ENCODE data around the gene ITPR1. TPM values are rescaled to one million over a fixed set of nuclear protein-coding genes. Genes with fewer than 3 reads are reported as not detected.

Gene ITPR1
- total and polyA plus RNA-seq, 2 experiments from 2014 or later: 17.6 to 28.8 TPM

- no peak for TF ChIP-seq CTCF (IDR thresholded peaks at IDR 0.05; ENCODE audit: low read depth, low read length)
- H3K9me3 ChIP-seq (ENCODE audit: low read depth): no peaks in the 10 kb centered on the region
- DNase-seq (ENCODE audit: low read depth in 1 of 2, low spot score in 1 of 2): no peak
Observed at GRCh38 chr3:4497005-4497692, 4.0 kb downstream of the ITPR1 start.

GRCh38 chr3:4497843-4498324 is 4.7 kb downstream of the ITPR1 start:
- Histone ChIP-seq H3K27me3 (no peaks in the 10 kb centered on the region), H3K4me1 (ENCODE audit: low read depth) (peaks cover 18% of the 10 kb centered on the region)
- no peak for TF ChIP-seq CTCF (IDR thresholded peaks at IDR 0.05; ENCODE audit: low read depth, low read length)

More at GRCh38 chr3:4497005-4497692, 4.0 kb downstream of the ITPR1 start:
- no peaks in the 10 kb centered on the region for H3K27me3 ChIP-seq
- H3K4me3 ChIP-seq: no peak overlapping the region
- H3K27ac ChIP-seq: no peak overlapping the region
- H3K4me1 ChIP-seq (ENCODE audit: low read depth): peaks cover 18% of the 10 kb centered on the region
- no peaks in the 10 kb centered on the region for H3K36me3 ChIP-seq

GRCh38 chr3:4498446-4498845 is 5.3 kb downstream of the ITPR1 start:
- peak overlapping the region; percentile 16 for H3K27ac ChIP-seq
- H3K4me3 ChIP-seq: no peak overlapping the region
- peaks cover 18% of the 10 kb centered on the region for H3K4me1 ChIP-seq (ENCODE audit: low read depth)
- H3K27me3 ChIP-seq: no peaks in the 10 kb centered on the region
- TF ChIP-seq CTCF (IDR thresholded peaks at IDR 0.05; ENCODE audit: low read depth, low read length): no peak
- no peak for DNase-seq (ENCODE audit: low read depth in 1 of 2, low spot score in 1 of 2)
- no peaks in the 10 kb centered on the region for H3K9me3 ChIP-seq (ENCODE audit: low read depth)
- H3K36me3 ChIP-seq: no peaks in the 10 kb centered on the region

More at GRCh38 chr3:4497843-4498324, 4.7 kb downstream of the ITPR1 start:
- H3K9me3 ChIP-seq (ENCODE audit: low read depth): no peaks in the 10 kb centered on the region
- DNase-seq (ENCODE audit: low read depth in 1 of 2, low spot score in 1 of 2): no peak
- H3K27ac ChIP-seq: peak overlapping the region; percentile 16
- H3K36me3 ChIP-seq: no peaks in the 10 kb centered on the region
- H3K4me3 ChIP-seq: no peak overlapping the region

GRCh38 chr3:4501437-4501836 is 8.3 kb downstream of the ITPR1 start:
- no peak overlapping the region for H3K27ac ChIP-seq
- H3K4me3 ChIP-seq: no peak overlapping the region
- no peaks in the 10 kb centered on the region for H3K9me3 ChIP-seq (ENCODE audit: low read depth)
- no peak for TF ChIP-seq CTCF (IDR thresholded peaks at IDR 0.05; ENCODE audit: low read depth, low read length)
- H3K27me3 ChIP-seq: no peaks in the 10 kb centered on the region
- peaks cover 22% of the 10 kb centered on the region for H3K4me1 ChIP-seq (ENCODE audit: low read depth)
- no peaks in the 10 kb centered on the region for H3K36me3 ChIP-seq
- no peak for DNase-seq (ENCODE audit: low read depth in 1 of 2, low spot score in 1 of 2)

- H3K27me3 ChIP-seq: no peaks in the 10 kb centered on the region
- DNase-seq (ENCODE audit: low read depth in 1 of 2, low spot score in 1 of 2): no peak
- H3K4me1 ChIP-seq (ENCODE audit: low read depth): peaks cover 27% of the 10 kb centered on the region
- H3K36me3 ChIP-seq: no peaks in the 10 kb centered on the region
- no peaks in the 10 kb centered on the region for H3K9me3 ChIP-seq (ENCODE audit: low read depth)
- H3K27ac ChIP-seq: no peak overlapping the region
- TF ChIP-seq CTCF (IDR thresholded peaks at IDR 0.05; ENCODE audit: low read depth, low read length): no peak
- H3K4me3 ChIP-seq: no peak overlapping the region
Observed at GRCh38 chr3:4501927-4502326, 8.8 kb downstream of the ITPR1 start.
